Activated naive CD4-positive, alpha-beta T cell treated with Interleukin-2 at 50 U/mL for 16 hours (primary cell): ENCODE results near the gene KLF7.
A peak's percentile ranks its signal among the peaks of the same experiment; 100 is the strongest.

ENCODE experiments used
- DNase-seq: peaks from one replicate; pipeline ENCODE4 v3.0.0-alpha.2; 2020

KLF7 gene

DNA sequence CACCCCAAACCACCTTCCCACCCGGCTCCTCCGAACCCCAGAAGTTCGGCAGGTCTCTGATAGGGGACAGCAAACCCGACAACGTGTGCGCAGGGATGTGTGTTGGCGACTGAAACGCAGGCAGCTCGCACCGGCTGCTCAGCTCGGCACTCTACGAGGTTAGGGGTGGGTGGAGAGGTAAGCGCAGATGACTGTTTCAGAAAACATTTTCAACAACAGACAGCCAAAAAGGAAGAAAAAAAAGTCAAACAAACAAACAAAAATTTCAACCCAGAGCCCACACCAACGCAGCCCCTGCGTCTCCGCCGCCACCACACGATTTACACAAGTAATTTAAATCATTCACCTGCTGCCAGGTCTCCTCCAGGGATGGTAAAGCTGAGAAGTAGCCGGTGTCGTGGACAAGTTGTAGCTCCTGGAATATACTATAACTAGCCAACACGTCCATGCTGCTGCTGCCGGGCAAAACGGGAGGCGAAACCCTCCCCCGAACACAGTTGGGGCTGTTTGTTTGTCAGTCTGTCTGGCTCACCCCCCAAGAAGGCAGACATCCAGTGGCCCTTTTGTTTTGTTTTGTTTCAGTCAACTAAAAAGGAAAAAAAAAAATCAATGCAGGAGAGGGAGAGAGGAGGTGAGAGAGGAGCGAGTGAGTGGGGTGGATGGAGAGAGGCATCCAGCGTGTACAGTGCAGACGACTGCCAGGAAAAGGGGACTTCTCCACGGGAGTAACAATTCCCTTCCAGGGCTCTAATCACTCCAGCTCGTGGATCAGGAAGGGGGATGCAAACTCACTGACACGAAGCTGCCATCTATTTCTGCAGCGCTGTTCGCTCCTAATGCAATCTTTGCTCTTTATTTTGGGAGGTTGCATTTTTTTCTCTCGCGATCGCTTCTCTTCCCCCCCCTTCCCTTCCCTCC is at the start of gene KLF7:
KLF7 (minus strand) TSS at position 828 of the 918 bp plus-strand sequence; CDS start at position 448, 380 bp downstream.
- DNase-seq, result peak; percentile 71

DNA sequence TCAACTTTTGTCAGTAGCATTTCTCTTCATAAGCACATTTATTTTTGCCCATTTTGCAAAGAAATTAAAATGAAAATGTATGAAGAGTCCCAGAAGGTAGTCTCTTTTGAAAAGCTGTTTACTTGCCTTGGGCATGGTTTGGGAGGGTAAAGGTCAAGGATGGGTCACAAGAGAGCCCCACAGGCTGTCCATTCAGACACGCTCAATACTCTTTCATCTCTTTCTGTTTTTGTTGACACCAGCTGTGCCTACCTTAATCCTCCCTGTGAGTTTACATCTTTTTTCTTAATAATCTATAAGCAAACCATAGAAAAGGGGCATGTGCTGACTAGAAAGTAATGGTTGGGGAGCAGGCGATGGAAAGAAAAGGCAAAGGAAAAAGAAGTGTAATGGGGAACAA is 49.6 kb upstream of the KLF7 start:
- DNase-seq, result no peak

GRCh38 chr2:207214446-207214845 is 48.7 kb upstream of the KLF7 start:
- no peak for DNase-seq

DNA sequence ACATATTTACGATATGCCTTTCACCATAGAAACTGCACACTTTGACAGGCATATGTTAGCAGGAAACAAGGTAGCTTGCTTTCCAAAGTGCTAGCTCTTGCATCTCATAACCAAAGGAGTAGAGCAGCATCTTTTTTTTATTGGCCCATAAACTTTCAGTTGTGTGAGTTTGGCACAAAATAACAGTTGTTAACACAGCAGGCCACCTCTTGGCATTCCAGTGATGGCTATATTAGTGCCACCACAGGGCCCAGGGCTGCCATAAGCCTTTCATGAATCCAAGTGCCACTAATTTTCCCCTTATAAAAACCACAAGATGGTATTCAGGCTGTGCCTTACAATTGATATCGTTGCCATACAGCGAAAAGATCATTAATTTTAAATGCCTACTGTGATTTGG is 40.3 kb upstream of the KLF7 start:
- no peak for DNase-seq

DNA sequence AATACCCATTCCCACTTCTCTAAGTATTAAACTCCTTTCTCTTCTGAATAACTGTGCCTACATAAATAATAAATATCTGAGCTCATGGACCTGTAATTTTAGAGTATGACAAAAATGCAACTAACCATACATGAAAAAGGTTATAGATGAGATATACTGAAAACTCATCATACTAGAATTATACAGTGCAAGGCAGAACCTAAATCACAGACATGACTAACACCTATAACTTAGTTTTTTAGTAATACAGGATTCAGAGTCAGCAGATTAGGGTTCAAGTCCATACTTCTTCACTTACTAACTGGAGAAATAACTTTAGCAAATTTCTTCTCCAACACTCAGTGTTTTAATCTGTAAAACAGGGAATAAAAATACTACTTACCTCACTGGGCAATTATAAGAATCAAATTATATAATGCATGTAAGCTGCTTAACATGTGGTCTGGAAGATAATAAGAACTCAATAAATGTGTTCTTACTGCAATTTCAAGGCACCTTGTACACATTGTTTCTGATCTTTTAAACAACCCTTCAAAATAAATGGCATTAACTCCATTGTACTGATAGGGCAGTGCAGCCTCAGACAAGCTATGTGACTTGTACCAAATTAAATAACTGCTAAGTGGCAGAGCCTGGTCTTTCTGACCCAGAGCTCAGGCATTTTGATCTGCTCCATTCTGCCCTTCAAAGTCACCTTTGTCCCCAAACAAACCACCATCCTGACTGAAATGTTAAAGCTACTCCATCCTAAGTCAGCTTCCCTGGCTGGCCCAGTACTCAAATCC is 39.6 kb upstream of the KLF7 start:
- DNase-seq, result no peak

DNA sequence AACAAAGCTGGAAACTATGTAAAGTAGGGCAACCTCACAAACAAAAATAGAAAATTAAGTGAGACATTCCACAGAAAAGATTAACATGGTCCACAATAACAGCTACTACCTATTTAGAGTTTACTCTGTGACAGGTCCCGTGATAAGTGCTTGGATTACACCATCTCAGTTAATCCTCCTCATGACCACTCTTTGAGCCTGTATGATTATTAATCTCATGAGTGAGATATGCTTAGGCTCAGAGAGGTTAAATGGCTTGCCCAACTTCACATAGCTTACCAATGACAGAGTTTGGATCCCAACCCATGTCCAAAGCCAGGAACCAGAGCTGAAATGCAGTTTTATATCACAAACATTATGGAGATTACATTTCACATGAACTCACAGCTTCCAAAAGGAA is 37.3 kb upstream of the KLF7 start:
- DNase-seq, result no peak

DNA sequence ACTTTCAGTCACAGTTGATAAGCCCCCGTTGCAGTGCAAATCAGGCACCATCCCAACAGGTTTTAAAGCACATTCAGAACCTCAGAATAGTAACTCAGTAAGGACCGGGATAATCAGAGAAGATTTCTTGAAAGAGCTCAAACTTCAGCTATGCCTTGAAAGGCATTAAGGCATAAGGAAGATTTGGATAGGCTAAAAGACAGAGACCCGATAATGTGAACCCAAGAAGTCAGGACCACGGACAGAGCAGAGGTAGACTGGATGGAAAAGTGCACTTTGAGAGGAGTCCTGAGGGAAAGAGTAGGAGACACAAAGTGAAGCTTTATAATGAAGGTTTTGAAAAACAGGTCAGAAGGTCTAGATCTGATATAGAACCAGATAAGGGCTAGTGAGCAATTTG is 36.9 kb upstream of the KLF7 start:
- no peak for DNase-seq

DNA sequence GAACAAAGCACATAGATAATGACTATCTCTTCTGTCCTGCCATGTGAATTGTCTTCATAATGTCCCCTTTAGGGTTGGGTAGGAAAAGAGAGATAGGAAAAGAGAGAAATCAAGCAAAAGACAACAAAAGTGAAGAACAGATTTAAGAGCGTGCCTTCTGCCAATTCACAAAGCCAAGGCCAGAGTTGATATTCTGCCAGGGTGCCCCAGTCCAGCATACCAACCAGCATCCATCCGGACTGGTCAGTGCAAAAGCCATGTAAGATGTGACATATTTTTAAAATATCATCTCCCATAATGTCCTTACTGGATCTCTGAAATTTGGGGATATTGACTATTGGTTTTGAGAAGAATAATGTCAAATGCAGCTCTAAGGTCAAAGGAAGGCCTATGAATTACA is 35.7 kb upstream of the KLF7 start:
- no peak for DNase-seq

- DNase-seq, result no peak
These were observed 34.4 kb upstream of the KLF7 start for GRCh38 chr2:207200136-207200535.

- no peak for DNase-seq
These were observed 28.3 kb upstream of the KLF7 start for GRCh38 chr2:207194028-207194427.

DNA sequence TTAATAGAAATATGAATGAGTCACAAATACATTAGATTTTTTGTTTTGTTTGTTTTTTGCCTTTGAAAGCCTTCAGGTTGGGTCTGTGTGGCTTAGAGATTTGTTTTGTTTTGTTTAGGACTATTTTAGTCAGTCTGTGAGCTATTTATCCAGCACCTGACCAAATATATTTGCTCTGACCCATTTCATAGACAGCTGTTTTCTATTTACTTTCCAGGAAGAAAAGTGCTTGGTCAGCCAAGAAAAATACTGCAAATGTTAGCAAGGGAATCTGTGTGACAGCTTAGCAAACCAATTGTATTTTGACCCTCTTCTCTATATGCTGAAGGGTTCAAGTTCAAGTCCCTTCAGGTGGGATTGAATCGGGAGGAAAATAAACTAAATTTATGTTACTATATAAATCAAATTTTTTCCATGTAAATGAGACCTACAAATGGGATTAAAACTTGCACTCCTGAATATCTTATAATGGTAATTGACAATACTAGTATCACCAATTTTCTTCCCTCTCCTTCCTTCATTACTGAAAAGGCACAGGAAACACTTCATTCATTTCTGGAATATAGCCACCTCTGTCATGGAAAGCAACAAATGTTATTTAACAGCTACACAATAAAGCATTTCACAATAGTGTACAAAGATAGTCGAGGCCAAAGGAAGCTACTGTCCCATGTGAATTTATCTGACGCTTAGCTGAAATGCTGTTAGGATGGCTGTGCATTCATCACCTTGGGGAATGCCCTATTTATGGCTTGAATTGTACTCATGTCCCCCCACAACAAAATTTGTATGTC is 23.1 kb upstream of the KLF7 start:
- DNase-seq, result no peak

DNA sequence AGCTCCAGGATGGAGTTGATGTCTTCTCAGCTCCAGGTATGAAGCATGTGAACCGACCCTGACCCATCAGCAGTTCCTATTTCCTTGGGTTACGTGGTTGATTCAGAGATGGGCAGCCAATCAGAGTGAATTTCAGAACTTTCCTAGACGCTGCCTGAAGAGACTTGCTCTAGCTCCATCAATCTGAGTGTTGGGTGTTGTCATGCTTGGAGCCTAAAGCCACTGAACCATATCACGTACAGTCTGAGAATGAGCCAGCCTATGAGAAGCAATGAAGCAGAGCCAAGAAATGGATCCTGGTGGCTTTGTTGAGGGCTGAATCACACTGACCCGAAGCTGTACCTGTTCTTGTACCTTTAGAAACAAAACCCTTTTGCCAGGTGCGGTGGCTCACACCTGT is 19.6 kb upstream of the KLF7 start:
- DNase-seq, result no peak

GRCh38 chr2:207184768-207185167 is 19.0 kb upstream of the KLF7 start:
- DNase-seq, result no peak

DNA sequence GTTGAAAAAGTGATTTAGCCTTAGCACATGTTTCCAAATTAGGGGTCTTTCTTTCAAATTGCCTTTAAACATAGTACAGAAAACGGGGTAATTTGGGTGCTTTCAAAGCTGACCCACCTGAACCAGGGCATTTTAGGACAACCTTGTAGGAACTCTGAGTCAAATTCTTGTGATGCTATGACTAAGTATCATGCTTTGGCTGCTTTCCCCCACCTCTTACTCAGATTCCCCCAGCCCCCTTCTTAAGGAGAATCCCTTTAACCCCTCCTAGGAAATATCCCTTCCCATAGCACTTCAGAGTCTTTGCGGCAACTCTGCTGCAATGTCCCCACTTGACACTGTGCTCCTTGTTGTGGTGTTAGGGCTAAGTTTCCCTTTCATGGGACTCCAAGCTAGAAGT is 18.6 kb upstream of the KLF7 start:
- DNase-seq, result no peak

- no peak for DNase-seq
These were observed 17.8 kb upstream of the KLF7 start for GRCh38 chr2:207183506-207183905.

DNA sequence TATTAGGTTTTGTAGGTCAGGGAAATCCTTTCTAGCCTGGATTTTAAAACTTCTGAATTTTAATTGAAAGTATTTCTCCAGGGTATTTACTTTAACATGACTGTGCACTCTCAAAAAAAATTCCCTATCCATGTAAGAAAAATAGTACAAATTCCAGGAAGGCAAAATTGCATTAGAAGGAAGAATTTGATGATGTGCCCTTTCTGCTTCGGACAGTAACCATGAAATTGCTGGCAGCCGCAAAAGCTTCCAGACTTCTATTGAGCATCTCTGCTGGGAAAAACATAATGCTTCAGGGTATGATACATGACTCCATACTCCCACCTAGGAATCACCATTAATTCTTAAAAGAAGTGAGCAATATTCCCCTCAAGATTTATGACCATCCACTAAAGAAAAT is 17.2 kb upstream of the KLF7 start:
- no peak for DNase-seq

DNA sequence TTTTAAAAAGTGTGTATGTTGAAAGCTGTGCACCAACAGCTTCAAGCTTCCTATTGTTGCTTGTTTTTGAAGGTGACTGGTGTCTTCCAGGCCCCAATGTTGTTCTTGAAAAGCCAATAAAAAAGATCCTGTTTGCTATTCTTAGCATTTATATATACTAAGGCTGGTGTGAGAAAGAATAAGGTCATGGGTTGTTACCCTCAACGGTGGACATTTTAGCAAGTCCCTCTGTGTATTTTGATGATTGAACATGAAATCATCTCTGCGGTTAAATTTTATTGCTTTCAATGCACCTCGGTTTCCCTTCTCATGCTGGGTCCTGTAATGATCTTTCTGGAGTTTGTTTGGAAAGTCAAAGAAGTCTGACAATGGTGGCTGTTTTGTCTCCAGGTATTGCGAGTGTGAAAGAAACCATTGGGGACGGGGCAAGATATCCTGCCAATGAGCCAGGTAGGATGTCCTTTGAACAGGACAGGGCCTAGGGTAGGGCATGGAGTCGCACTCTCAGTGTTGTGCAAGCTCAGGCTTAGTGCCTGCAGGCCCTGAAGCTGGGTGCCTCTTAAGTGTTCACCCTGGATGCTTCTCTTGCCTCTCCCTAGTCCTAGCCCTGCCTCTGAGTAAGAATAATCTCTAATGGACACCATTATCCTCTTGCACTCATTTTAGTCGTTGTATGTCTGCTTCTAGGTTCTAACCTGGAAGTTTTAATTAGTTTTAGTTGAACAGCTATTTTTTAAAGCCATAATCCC is 16.0 kb upstream of the KLF7 start:
- DNase-seq, result no peak

DNA sequence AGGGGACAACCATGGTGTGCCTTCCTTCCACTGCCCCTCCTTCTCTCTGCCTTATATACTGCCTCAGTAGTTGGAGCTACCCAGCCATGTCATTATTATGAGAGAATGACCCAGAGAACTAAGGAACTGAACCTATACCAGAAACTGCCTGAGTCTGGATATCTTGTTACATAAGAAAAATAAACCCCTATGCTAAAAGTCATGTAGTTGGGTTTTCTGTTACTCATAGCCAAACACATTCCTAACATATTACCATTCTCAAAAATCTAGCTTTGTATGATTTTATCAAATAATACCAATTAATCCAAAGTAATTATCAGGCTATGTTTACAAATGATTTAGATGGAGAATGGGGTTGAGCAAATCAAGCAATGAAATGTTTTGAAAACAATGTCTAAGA is 15.0 kb upstream of the KLF7 start:
- no peak for DNase-seq

DNA sequence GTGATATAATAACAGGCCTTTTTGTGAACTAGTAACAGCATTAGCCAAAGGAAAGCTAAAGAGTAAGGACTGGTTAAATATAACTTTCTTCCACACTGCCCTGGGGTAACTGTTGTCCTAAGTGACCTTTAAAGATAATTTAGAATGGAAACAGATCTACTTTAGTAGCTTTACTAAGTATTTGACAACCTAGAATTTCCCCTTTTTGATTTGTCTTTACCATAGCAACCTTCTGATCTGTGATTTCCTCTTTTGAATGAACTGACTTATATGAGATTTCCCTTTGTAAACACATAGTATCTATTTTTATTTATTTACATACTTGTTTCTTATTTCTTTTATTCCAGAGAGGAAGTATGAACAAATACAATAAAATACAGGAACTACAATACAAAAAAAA is 10.5 kb upstream of the KLF7 start:
- DNase-seq, result no peak

- no peak for DNase-seq
These were observed 7.9 kb upstream of the KLF7 start for GRCh38 chr2:207173641-207174040.

DNA sequence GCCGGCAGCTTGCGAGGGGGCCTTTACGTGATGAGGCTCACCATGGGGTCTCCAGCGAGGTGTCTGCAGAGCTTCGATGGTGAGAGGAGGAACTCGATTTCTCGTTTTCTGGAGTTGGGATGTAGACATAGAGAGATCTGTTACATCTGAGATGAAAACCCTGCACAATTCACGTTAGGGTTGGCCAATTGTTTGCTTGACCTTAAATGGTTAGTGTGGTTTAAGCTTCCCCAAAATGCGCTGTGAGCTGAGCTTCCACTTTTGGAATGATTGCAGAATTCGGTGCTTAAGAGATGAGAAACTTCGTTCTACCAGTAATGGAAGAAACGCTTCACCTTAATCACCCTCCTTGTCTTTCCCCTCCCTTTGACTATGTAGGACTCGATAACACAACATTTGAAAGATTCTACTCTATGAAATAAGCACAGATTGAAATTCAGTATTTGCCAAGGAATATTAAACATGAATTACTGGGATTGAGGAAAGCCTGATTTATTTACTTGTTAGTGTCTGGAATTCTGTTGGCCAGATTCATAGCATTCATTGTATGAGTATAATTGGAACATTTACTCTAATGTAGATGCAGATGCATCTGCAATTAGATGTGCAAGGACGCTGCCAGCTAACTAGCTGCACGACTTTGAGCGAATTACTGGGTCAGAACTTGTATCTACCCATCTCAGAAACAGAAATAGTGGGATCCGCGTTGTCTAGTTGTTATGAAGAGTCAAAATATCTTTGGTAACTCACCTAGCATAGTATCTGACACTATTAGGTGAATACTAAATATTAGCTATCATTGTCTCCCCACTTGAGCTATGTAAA is 1.6 kb upstream of the KLF7 start:
- DNase-seq, result no peak
